GM18502 (cell line): ENCODE results near the gene TNFRSF1B.
"Not testable (repeated sequence)": the region's sequence is repeated elsewhere in the genome, so short reads cannot be mapped to it uniquely, and the experiment has no call there.

Experiments
- ATAC-seq: cut with Tn5 transposase; IDR thresholded peaks from one replicate; pipeline ENCODE4 v1.9.1; 2021; ENCODE audit warnings: mild to moderate bottlenecking; ENCODE audit not compliant: unreplicated experiment, poor library complexity

The TNFRSF1B gene

DNA sequence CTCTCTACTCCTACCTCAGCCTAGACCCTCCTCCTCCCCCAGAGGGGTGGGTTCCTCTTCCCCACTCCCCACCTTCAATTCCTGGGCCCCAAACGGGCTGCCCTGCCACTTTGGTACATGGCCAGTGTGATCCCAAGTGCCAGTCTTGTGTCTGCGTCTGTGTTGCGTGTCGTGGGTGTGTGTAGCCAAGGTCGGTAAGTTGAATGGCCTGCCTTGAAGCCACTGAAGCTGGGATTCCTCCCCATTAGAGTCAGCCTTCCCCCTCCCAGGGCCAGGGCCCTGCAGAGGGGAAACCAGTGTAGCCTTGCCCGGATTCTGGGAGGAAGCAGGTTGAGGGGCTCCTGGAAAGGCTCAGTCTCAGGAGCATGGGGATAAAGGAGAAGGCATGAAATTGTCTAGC lies 41.5 kb downstream of the TNFRSF1B start:
- no peak for ATAC-seq

DNA sequence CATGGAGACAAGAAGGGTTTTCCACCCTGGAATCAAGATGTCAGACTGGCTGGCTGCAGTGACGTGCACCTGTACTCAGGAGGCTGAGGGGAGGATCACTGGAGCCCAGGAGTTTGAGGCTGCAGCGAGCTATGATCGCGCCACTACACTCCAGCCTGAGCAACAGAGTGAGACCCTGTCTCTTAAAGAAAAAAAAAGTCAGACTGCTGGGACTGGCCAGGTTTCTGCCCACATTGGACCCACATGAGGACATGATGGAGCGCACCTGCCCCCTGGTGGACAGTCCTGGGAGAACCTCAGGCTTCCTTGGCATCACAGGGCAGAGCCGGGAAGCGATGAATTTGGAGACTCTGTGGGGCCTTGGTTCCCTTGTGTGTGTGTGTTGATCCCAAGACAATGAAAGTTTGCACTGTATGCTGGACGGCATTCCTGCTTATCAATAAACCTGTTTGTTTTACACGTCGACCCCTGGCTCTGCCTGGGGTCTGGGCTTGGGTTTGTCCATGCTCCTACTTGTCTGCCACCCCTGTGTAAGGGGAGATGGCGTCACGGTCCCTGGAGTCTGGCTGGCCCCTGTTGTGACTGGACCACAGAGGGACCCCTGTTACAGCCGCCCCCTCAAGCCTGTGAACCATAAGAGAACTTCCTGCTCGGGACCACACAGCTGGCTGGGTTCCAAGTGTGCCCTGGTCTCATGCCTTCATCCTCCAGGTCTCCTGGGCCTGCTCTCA lies 42.1 kb downstream of the TNFRSF1B start:
- peak; percentile 52 for ATAC-seq

DNA sequence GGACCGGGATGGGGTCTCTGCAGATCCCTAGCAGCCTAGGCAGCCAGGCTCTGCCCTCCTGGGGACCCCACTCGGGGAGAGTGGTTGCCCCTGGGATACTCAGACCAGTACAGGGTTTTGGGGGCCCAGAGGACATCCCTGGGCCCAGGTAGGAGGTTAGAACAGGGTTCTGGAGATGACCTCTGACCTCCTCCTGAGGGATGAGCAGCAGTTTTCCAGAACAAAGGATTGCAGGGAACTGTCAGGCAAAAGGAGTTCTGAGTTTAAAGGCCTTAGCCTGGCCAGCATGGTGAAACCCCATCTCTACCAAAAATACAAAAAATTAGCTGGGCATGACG lies 42.7 kb downstream of the TNFRSF1B start:
- no peak for ATAC-seq

DNA sequence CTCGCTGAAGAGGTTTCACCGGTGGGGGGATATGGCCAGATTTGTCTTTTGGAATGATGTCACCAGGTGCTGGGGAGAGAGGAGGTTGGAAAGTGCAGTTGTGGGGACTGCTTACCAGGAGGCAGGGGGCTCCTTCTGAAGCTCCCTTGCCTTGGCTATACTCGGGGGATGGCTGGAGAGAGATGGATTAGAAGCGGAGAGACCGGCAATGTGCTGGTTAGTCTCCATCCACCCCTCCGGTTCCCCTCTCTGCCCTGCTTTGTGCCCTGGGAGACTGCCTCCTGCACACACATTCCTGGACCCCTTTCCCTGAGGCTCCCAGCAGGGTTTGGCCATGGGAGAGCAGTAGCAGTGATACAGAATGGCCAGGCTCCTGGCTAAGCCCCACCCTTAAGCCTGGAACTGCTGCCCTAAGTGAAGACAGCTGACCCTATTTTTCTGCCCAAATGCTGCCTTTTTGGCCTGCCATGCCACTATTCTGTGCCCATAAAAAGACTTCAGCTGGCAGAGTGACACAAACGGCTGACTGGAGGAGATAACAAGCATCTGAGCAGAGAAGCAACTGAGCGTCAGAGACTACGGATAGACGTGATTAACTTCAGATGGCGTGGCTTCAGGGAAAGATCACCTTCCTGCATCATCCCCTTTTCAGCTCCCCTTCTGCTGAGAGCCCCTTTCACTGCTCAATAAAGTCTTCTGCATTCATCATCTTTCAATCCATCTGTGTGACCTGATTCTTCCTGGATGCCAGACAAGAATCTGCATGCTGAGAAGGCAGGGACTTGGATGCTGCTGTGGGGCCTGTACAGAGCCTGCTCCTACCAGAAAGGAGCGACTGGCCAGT lies 48.5 kb downstream of the TNFRSF1B start:
- no peak for ATAC-seq

DNA sequence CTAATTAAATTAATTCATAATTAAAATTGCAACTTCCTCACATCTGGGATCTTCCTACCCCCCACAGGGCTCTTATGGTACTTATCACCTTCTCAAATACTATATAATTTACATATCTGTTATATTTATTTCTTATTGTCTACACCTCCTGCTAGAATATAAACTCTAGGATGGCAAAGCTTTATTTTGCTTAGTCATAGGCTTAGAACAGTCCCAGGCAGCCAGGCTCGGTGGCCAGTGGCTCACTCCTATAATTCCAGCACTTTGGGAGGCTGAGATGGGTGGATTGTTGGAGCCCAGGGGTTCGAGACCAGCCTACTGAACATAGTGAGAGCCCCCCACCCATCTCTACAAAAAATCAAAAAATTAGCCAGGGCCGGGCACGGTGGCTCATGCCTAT lies 53.0 kb downstream of the TNFRSF1B start:
- ATAC-seq, result no peak

DNA sequence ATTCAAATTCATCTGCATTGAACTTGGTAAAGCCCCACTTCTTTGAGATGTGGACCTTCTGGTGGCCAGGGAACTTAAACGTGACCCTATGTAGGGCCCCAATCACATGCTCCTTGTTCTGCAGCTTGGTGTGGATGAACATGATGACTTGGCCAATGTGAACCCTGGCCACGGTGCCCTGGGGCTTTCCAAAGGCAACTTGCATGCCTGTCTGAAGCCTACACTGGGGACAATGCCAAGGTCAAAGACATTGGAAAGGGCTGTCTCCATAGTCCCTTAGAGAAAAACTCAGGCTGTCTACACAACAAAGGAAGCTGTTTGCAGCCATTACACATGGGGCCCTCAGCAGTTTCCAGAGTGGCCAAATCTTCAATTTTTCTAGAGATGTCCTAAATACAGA lies 54.1 kb downstream of the TNFRSF1B start:
- ATAC-seq, result no peak

DNA sequence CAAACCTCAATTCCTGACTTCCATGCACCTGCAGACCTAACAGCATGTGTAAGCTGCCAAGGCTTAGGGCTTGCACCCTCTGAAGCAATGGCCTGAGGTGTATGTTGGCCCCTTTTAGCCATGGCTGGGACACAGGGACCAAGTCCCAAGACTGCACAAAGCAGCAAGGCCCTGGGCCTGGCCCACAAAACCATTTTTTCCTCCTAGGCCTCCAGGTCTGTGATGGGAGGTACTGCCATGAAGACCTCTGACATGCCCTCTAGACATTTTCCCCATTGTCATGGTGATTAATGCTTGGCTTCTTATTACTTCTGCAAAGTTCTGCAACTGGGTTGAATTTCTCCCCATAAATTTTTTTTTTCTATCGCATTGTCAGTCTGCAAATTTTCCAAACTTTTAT lies 55.9 kb downstream of the TNFRSF1B start:
- ATAC-seq, result not testable (repeated sequence)

DNA sequence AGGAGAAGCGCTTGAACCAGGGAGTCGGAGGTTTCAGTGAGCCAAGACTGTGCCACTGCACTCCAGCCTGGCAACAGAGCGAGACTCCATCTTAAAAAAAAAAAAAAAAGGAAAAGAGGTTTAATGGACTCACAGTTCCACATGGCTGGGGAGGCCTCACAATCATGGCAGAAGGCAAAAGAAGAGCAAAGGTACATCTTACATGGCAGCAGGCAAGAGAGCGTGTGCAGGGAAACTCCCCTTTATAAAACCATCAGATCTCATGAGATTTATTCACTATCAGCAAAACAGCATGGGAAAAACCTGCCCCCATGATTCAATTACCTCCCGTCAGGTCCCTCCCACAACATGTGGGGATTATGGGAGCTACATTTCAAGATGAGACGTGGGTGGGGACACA lies 57.3 kb downstream of the TNFRSF1B start:
- not testable (repeated sequence) for ATAC-seq

DNA sequence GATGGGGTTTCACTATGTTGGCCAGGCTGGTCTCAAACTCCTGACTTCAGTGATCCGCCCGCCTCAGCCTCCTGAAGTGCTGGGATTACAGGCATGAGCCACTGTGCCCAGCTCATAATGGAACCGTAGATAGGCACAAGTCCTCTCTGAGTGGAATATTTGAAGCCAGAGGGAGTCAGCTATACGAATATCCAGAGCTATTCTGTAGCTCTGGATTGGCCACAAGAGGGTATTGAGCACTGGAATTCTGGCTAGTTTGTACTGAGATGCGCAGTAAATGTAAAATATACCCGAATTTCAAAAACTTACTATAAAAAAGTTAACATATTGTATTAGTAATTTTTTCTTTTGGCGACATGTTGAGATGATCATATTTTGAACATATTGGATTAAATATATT lies 62.2 kb downstream of the TNFRSF1B start:
- ATAC-seq, result no peak

DNA sequence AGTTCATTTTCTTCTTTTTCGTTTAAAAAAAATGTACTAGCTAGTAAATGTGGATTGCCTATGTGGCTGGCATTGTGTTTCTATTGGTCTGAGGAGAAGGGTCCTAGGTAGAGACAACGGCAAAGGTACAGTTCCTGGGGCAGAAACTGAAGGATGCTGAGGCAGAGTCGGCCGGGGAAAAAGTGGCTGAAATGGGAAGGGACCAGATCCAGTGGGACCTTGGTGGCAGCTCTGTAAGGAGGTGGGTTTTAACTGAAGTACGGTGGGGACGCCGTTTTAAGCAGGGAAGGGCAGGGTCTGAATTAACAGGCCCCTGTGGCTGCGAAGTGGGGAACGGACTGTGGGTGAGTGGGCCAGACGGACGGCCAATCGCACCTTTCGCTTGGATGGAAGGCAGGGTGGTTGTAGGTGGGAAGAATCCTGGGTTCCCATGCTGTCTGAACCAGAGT lies 62.6 kb downstream of the TNFRSF1B start:
- ATAC-seq, result peak; percentile 7

DNA sequence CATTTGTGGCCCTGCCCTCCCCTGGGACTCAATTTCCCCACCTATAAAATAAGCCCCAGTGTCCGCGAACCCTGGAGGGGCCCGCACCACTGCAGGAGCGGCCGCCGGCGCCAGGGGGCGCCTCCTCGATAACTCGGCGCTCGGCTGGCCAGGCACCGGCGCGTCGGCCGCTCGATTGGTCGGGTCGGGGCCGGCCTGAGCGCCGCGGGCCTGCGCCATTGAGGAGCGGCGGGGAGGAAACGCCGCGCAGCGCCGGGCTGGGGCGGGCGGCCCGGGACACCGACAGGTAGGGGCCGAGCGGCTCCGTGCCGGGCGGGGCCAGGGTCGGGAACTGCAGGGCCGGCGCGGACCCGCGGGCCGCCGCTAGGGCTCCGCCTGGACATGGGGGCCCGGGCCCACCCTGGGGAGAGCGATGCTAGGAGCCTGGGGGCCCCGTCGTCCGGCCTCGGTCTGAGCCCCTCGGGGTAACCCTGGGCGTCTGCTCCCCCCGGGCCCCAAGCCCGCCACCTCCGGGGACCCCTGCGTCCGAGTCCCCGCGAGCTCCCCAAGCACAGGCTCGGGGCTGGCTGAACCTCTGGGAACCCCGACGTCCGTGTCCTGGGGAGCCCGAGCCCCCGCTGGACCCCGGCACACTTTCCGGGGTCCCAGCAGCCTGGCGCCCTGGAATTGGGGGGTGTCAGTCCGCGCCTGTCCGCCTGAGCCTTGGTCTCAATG lies 63.2 kb downstream of the TNFRSF1B start, which contains the start of gene VPS13D:
Gene VPS13D (plus strand): TSS at position 196 of the 714 bp plus-strand sequence. CDS start 4,237 bp downstream, outside the sequence.
- peak; percentile 87 for ATAC-seq

DNA sequence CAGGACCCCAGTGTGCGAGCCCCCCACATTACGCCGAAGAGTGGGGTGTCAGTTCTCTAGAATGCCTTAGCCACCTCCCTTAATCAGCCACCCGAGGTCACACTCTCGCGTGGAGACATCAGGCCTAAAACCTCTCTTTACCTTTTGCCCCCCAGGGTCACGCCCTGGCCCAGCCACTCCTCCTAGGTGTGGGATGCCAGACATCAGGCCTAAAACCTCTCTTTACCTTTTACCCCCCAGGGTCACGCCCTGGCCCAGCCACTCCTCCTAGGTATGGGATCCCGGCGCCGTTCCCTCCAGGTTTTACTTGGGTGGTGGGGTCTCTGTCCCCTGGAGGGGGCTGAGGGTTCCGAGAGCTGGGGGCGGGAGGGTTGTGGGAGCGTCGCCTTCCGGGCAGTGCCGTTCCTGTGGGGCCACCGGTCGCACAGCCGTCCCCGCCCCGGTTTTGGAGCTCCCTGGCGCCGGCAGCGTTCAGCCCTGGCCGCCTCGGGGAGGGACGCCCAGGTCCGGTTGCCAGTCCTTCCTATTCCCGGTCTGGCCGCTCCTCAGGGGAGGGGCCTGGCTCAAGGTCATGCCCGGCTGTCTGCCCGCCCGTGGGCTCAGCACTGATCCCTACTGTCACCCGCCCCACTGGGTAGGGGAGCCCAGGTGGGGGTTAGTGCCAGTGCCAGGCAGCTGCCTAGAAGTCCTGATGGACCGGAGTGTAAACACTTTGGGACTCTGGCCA lies 63.9 kb downstream of the TNFRSF1B start:
- no peak for ATAC-seq

DNA sequence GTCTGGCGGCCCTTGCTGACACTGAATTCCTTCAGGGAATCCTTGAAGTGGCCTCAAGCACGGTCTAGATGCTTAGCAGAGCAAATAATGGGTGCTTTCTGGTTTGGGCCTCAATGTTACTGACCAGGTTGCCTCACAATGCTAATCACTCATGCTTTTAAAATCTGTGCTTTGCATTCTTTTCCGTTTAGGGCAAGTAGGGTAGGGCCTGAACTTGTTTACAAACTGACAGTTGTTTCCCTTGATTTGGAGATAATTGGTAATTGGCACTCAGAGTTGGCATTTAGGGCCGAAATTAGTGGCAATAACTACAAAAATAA lies 64.4 kb downstream of the TNFRSF1B start:
- no peak for ATAC-seq

DNA sequence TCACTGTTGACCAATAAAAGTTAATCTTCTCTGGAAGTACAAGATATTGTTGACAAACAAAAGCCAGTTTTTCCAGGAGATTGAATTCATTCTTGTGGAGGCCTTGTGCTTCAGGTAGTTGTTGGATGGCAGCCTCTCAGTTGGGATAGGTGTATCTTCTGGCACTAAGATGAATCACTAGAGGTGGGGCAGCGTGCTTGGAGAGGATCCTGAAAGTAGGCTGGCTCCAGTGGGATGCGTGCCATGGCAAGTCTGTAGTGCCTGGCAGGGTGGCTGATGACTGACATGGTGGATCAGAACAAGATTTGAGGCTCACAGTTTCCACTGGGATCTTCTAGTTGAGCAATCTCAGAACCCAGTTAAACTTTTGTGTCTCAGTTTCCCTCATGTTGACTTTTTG lies 65.4 kb downstream of the TNFRSF1B start:
- no peak for ATAC-seq

DNA sequence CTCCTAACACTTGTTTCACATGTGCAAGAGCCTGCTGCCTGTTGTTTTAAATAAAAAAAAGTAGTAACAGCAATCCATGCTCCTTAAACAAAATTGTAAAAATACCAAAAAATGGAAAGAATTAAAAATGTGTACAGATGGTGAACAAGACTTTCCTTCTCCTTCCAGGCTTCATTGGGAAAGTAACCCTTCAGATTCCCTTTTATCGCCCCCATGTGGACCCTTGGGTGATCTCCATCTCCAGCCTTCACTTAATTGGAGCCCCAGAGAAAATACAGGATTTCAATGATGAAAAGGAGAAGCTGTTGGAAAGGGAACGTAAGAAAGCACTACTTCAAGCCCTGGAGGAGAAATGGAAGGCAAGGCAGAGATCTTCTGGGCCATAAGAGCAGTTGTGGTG lies 77.3 kb downstream of the TNFRSF1B start:
- no peak for ATAC-seq

DNA sequence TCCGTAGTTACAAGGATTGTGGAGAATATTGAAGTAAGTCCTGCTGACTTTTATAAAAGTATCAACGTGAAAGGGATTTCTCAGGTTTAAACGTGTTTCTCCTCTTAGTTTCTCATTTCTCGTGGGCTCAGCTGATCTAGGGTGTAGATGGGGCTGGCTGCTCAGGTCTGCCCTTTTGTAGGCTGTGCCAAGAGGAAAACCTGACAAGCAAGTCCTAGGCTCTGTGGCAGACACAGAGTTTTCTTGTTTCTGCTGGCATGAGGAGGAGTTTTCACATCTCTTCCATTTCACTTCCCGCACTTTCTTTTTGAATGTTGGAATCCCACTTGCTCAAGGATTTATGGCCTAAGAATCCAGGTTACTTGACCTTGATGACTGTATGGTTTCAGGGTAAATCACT lies 77.8 kb downstream of the TNFRSF1B start:
- no peak for ATAC-seq

DNA sequence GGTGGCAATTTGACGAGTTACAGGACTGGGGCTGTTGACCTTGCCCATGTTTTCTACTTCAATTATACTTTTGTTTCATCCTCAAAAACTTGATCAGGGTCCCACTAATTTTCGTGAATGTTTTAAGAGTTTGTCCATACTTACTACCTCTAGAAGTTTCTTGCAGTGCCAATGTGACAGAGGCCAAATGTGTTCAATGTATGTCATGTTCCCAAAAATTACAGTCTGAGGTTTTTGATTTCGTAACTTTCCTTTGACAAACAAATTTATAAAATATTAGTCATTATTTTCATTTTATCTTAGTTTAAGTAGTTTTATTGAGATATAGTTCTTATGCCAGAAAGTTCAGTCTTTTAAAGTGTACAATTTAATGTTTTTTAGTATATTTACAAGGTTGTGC lies 78.3 kb downstream of the TNFRSF1B start:
- no peak for ATAC-seq

DNA sequence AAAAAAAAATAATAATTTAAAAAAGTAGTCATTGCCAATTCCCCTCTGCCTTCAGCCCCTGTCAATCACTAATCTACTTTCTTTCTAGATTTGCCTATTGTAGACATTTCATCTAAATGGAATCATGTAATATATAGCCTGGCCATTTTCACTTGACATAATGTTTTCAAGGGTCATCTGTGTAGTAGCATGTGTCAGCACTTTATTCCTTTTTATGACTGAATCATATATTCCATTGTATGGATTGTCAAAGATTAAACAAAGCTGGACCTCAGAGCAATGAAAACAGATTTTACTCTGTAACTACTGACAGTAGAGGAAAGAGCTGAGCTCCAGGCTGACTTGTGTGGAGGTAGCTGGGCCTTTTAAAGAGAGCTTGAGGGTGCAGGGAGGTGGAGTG lies 78.9 kb downstream of the TNFRSF1B start:
- ATAC-seq, result no peak

DNA sequence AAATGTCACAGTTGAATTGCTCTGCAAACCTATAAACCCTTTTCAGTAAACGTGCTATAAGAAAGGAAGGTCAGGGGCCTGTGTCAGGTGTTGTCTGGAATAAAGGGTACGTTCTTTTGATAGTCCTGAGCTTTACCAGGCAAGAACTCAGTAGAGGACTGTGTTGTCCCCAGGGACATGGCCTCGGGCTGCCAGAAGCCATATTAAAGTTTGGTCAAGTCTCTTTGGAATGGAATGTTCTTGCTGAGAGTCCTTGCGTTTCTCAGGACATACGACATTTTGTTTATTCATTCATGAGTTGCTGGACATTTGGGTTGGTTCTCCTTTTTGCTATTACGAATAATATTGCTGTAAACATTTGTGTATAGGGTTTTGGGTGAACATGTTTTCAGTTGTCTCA lies 79.8 kb downstream of the TNFRSF1B start:
- ATAC-seq, result no peak

DNA sequence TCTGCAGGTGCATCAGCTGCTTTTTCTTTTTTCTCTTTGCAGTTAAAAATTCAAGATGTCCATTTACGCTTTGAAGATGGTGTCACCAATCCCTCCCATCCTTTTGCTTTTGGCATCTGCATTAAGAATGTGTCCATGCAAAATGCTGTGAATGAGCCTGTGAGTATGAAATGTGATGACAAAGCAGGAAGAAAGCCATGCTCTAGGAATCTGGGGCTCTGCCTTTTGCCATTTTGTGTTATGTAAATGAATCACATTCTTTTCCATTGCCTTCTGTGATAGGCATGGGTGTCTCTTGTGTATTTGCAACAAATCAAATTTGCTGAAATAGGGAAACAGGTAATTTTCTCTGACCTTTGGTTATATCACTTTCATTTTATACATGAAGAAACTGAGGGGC lies 82.4 kb downstream of the TNFRSF1B start:
- ATAC-seq, result no peak

DNA sequence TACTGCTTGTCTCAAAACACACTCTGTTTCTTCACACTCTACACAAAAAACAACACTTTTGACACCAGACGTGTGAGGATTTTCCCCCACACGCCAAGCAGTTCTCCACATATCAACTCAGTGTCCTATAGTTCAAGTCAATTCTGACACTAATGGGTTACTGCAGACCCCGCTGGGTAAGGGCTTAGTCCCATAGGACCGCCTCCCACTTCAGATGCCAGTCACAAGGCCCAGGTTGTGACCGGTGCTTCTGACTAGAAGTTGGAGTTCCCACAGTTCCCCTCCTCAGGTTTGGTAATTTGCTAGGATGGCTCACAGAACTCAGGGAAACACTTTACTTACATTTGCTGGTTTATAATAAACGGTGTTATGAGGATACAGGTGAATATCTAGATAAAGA lies 83.0 kb downstream of the TNFRSF1B start:
- no peak for ATAC-seq
